K562 (cell line): ENCODE results near the gene C2CD2L. TPM values are rescaled to one million over a fixed set of nuclear protein-coding genes. Genes with fewer than 3 reads are reported as not detected.

Source experiments
- CTCF ChIP-seq, 3 experiments: IDR thresholded peaks in 2 of 3; conservative IDR thresholded peaks in 1 of 3; 2 replicates each; pipeline ENCODE4 v1.5.1; 2011 to 2012; ENCODE audit warnings: low read length in 3 of 3, mild to moderate bottlenecking in 3 of 3, control low read depth in 2 of 3, improper control_type of control experiment in 1 of 3, inconsistent platforms in 1 of 3, low read depth in 1 of 3, mixed read lengths in 1 of 3, moderate library complexity in 1 of 3; ENCODE audit not compliant: insufficient read depth in 2 of 3
- GATA2 ChIP-seq: sonication (generic); formaldehyde crosslinking; IDR thresholded peaks from 2 replicates; pipeline ENCODE4 v1.4.0; 2020; ENCODE audit warnings: mild to moderate bottlenecking, missing genetic modification reagents
- HLTF ChIP-seq: fragments of 450-650 bp; IDR thresholded peaks from 2 replicates; pipeline ENCODE4 v1.6.1; 2016
- MXI1 ChIP-seq: IDR thresholded peaks from 2 replicates; pipeline ENCODE4 v1.6.1; 2011; ENCODE audit warnings: low read depth, mild to moderate bottlenecking, improper control_type of control experiment, low read length
- POLR2G ChIP-seq: fragments of 200-400 bp; formaldehyde crosslinking; IDR thresholded peaks from 2 replicates; pipeline ENCODE4 v1.6.1; 2017; ENCODE audit warnings: low read depth, mild to moderate bottlenecking, antibody characterized with exemption, low read length, moderate library complexity
- POU5F1 ChIP-seq: fragments of 150-350 bp; IDR thresholded peaks from 2 replicates; pipeline ENCODE4 v1.6.1; 2014; ENCODE audit warnings: borderline replicate concordance, low read length, low read depth, mild to moderate bottlenecking; ENCODE audit not compliant: partially characterized antibody
- RBM14 ChIP-seq: fragments of 200-400 bp; formaldehyde crosslinking; IDR thresholded peaks from 2 replicates; pipeline ENCODE4 v1.6.1; 2018; ENCODE audit warnings: low read depth, mild to moderate bottlenecking, low read length, moderate library complexity, borderline replicate concordance; ENCODE audit not compliant: insufficient read depth
- SIX5 ChIP-seq, 2 experiments: IDR thresholded peaks; 2 replicates each; pipeline ENCODE4 v1.6.1; 2011; ENCODE audit warnings: low read length in 2 of 2, borderline replicate concordance in 1 of 2, low read depth in 1 of 2, mild to moderate bottlenecking in 1 of 2, moderate library complexity in 1 of 2; ENCODE audit not compliant: insufficient read depth in 1 of 2
- TBL1XR1 ChIP-seq, 2 experiments: IDR thresholded peaks; 2 replicates each; pipeline ENCODE4 v1.6.1; 2012; ENCODE audit warnings: improper control_type of control experiment in 2 of 2, low read length in 2 of 2, mild to moderate bottlenecking in 1 of 2
- TEAD2 ChIP-seq: fragments of 450-650 bp; IDR thresholded peaks from 2 replicates; pipeline ENCODE4 v1.6.1; 2016; ENCODE audit warnings: missing genetic modification characterization, control low read depth, missing compliant biosample characterization
- VEZF1 ChIP-seq: fragments of 200-800 bp; sonication (Bioruptor generic); IDR thresholded peaks from 2 replicates; pipeline ENCODE4 v1.6.1; 2017; ENCODE audit warnings: missing genetic modification characterization, missing compliant biosample characterization
- WHSC1 ChIP-seq: IDR thresholded peaks from one replicate; pipeline ENCODE4 v1.6.1; 2012; ENCODE audit warnings: low read length, control low read depth, inconsistent platforms
- ZNF224 ChIP-seq: sonication (generic); formaldehyde crosslinking; IDR thresholded peaks from 2 replicates; pipeline ENCODE4 v1.8.0; 2022; ENCODE audit warnings: mild to moderate bottlenecking, missing genetic modification reagents
- ZNF316 ChIP-seq: fragments of 450-650 bp; IDR thresholded peaks from 2 replicates; pipeline ENCODE4 v1.6.1; 2016
- ZNF354B ChIP-seq: fragments of 250-450 bp; sonication (Bioruptor Pico); IDR thresholded peaks from 2 replicates; pipeline ENCODE4 v1.4.0; 2020
- ZNF507 ChIP-seq: conservative IDR thresholded peaks from 2 replicates; pipeline ENCODE4 v1.6.1; 2017; ENCODE audit warnings: missing genetic modification characterization, missing compliant biosample characterization
- ZNF561 ChIP-seq: fragments of 450-650 bp; formaldehyde crosslinking; conservative IDR thresholded peaks from 2 replicates; pipeline ENCODE4 v1.4.0; 2020; ENCODE audit warnings: mild to moderate bottlenecking, moderate library complexity
- polyA plus RNA-seq, 8 experiments: library from polyadenylated mRNA; depleted of rRNA in 4 of 8; stranded (reverse) in 5 of 8; unstranded in 3 of 8; fragments of >200 nt; fragmentation: Nextera tagmentation in 2 of 8; fragmentation: Illumina TruSeq in 1 of 8; extraction: Ambion mirVana in 2 of 8; extraction: Trizol in 1 of 8; gene quantifications; 2 replicates each; pipeline versions ENCODE4 v1.2.1 to v1.2.3, GENCODE V29; 2011 to 2014; ENCODE audit warnings: inconsistent platforms in 1 of 8, missing spikeins in 1 of 8
- total RNA-seq, 7 experiments: library from RNA; depleted of rRNA in 6 of 7; stranded (reverse); fragments of >200 nt in 6 of 7; fragmentation: Illumina TruSeq in 2 of 7; extraction: Trizol in 2 of 7; gene quantifications; 2 replicates each; pipeline versions ENCODE4 v1.2.1 to v1.2.3, GENCODE V29; 2011 to 2021; ENCODE audit warnings: low replicate concordance in 1 of 7
- TF ChIP-seq, protein P1 (sequence below), 2 experiments: fragments of 250-450 bp in 1 of 2; fragments of 450-650 bp in 1 of 2; sonication (Bioruptor Pico) in 1 of 2; IDR thresholded peaks; 2 replicates each; pipeline versions ENCODE4 v1.6.1 to v1.8.0; 2016 to 2021; ENCODE audit warnings: mild to moderate bottlenecking in 2 of 2, moderate library complexity in 2 of 2, missing compliant biosample characterization in 1 of 2, missing genetic modification characterization in 1 of 2

The C2CD2L gene
- total and polyA plus RNA-seq, 9 of the 15 experiments (the other 6 are each of a cell fraction or from before 2014, with no cell fraction given), result 0.66 to 41.2 (median 14.8) TPM

- TF ChIP-seq ZNF354B (CRISPR knock-in tag) (no peak), HLTF (no peak), MXI1 (peak; percentile 50; the same call in 1 of the 2 replicates), SIX5 (IDR thresholded peaks at IDR 0.05; ENCODE audit: borderline replicate concordance in 1 of 2, insufficient read depth in 1 of 2, low read depth in 1 of 2, low read length in 2 of 2) (no peak), POU5F1 (no peak), ZNF507 (tag) (no peak), TBL1XR1 (IDR thresholded peaks at IDR 0.05; ENCODE audit: low read length in 2 of 2) (no peak), RBM14 (no peak), ZNF316 (no peak), POLR2G (peak; percentile 82), GATA2 (CRISPR knock-in tag) (no peak), ZNF224 (CRISPR knock-in tag) (no peak), CTCF (IDR thresholded peaks at IDR 0.05 in 2 of 3, conservative IDR thresholded peaks at IDR 0.05 in 1 of 3; ENCODE audit: insufficient read depth in 2 of 3, low read depth in 1 of 3, low read length in 3 of 3) (peak in 2 of 3 experiments; percentile 5 to 10; a peak in 2 of 6 replicates), ZNF561 (no peak), WHSC1 (no peak), VEZF1 (no peak), TEAD2 (tag) (no peak)
- TF ChIP-seq, protein P1, sequence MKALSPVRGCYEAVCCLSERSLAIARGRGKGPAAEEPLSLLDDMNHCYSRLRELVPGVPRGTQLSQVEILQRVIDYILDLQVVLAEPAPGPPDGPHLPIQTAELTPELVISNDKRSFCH (CRISPR knock-in tag; IDR thresholded peaks at IDR 0.05), result no peak
- TF ChIP-seq, protein P1 (tag; IDR thresholded peaks at IDR 0.05), result no peak
Measured at GRCh38 chr11:119100994-119101758, 6.0 kb upstream of the C2CD2L start (continued).
